Measurements from ENCODE around the gene LZTR1.

DNA sequence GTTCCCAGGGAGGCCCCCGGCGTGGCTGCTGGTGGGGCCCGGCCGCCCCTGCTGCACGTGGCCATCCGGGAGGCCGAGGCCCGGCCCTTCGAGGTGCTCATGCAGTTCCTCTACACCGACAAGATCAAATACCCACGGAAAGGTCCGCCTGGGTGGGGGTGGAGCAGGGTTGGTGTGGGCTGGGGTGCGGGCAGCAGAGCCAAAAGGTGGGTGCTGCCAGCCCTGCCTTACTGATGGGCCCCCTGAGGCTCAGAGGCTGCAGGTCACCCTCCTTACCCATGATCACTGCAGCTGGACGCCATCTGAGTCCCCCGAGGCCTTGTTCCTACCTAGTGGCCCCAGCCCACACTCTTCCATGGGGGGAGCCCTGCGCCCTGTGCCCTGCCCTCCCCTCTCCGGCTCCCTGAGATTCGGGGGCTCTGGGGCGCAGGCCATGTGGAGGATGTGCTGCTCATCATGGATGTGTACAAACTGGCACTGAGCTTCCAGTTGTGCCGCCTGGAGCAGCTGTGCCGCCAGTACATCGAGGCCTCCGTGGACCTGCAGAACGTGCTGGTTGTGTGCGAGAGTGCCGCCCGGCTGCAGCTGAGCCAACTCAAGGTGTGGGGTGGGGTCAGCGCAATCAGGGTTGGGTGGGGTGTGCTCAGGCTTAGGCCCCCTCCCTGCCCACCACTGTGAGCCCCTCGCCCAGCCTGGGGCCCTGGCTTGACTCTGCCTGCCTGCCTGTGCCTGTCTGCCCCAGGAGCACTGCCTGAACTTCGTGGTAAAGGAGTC lies 12.2 kb downstream of the LZTR1 start:
- TF ChIP-seq, protein P1, sequence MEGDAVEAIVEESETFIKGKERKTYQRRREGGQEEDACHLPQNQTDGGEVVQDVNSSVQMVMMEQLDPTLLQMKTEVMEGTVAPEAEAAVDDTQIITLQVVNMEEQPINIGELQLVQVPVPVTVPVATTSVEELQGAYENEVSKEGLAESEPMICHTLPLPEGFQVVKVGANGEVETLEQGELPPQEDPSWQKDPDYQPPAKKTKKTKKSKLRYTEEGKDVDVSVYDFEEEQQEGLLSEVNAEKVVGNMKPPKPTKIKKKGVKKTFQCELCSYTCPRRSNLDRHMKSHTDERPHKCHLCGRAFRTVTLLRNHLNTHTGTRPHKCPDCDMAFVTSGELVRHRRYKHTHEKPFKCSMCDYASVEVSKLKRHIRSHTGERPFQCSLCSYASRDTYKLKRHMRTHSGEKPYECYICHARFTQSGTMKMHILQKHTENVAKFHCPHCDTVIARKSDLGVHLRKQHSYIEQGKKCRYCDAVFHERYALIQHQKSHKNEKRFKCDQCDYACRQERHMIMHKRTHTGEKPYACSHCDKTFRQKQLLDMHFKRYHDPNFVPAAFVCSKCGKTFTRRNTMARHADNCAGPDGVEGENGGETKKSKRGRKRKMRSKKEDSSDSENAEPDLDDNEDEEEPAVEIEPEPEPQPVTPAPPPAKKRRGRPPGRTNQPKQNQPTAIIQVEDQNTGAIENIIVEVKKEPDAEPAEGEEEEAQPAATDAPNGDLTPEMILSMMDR (IDR thresholded peaks at IDR 0.05): no peak
- TF ChIP-seq POLR2A (IDR thresholded peaks at IDR 0.05) (no peak), EP300 (IDR thresholded peaks at IDR 0.05; ENCODE audit: low read depth) (no peak)

All from transverse colon (tissue), 3 donors.